Measurements from ENCODE around the gene KMT5B.

KMT5B gene

GRCh38 chr11:68125164-68125563, 87.9 kb downstream of the KMT5B start:
- Histone ChIP-seq H3K4me1 (ENCODE audit: control insufficient read depth, insufficient read depth, low read length) (no peaks in the 10 kb centered on the region), H3K36me3 (ENCODE audit: control insufficient read depth in 2 of 2, insufficient read depth in 1 of 2, low read length in 2 of 2) (no peaks in the 10 kb centered on the region), H3K9me3 (ENCODE audit: control insufficient read depth, insufficient read depth, low read depth, low read length) (no peaks in the 10 kb centered on the region), H3K27ac (ENCODE audit: extremely low read depth, low read depth, low read length) (no peak overlapping the region), H3K4me3 (ENCODE audit: low read depth, low read length) (no peak overlapping the region)
- TF ChIP-seq KLF10 (tag by site-specific recombination; IDR thresholded peaks at IDR 0.05): no peak
- no peak for TF ChIP-seq GLI2 (tag by site-specific recombination; IDR thresholded peaks at IDR 0.05; ENCODE audit: borderline replicate concordance, low read depth)
- TF ChIP-seq ZNF266 (tag by site-specific recombination; IDR thresholded peaks at IDR 0.05; ENCODE audit: low read depth): no peak
- no peak for TF ChIP-seq ZBTB11 (tag by site-specific recombination; conservative IDR thresholded peaks at IDR 0.05; ENCODE audit: low read depth)
- TF ChIP-seq ZBTB6 (tag by site-specific recombination; IDR thresholded peaks at IDR 0.05): no peak
- no peak for TF ChIP-seq ZNF19 (tag by site-specific recombination; IDR thresholded peaks at IDR 0.05; ENCODE audit: low read depth)
- TF ChIP-seq, protein P1, sequence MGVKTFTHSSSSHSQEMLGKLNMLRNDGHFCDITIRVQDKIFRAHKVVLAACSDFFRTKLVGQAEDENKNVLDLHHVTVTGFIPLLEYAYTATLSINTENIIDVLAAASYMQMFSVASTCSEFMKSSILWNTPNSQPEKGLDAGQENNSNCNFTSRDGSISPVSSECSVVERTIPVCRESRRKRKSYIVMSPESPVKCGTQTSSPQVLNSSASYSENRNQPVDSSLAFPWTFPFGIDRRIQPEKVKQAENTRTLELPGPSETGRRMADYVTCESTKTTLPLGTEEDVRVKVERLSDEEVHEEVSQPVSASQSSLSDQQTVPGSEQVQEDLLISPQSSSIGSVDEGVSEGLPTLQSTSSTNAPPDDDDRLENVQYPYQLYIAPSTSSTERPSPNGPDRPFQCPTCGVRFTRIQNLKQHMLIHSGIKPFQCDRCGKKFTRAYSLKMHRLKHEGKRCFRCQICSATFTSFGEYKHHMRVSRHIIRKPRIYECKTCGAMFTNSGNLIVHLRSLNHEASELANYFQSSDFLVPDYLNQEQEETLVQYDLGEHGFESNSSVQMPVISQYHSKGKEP (tag by site-specific recombination; IDR thresholded peaks at IDR 0.05): no peak
- no peak for TF ChIP-seq ZNF391 (tag by site-specific recombination; IDR thresholded peaks at IDR 0.05; ENCODE audit: borderline replicate concordance, low read depth)
- no peak for TF ChIP-seq MZF1 (tag by site-specific recombination; IDR thresholded peaks at IDR 0.05; ENCODE audit: borderline replicate concordance)
- no peak for TF ChIP-seq ZNF350 (tag by site-specific recombination; IDR thresholded peaks at IDR 0.05)
- TF ChIP-seq, protein P2, sequence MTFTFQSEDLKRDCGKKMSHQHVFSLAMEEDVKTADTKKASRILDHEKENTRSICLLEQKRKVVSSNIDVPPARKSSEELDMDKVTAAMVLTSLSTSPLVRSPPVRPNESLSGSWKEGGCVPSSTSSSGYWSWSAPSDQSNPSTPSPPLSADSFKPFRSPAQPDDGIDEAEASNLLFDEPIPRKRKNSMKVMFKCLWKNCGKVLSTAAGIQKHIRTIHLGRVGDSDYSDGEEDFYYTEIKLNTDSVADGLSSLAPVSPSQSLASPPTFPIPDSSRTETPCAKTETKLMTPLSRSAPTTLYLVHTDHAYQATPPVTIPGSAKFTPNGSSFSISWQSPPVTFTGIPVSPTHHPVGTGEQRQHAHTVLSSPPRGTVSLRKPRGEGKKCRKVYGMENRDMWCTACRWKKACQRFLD (tag by site-specific recombination; IDR thresholded peaks at IDR 0.05): no peak
- TF ChIP-seq HOXA7 (CRISPR knock-in tag; IDR thresholded peaks at IDR 0.05; ENCODE audit: borderline replicate concordance): no peak
- TF ChIP-seq ZNF157 (tag by site-specific recombination; IDR thresholded peaks at IDR 0.05): no peak
- TF ChIP-seq ZNF394 (tag by site-specific recombination; IDR thresholded peaks at IDR 0.05; ENCODE audit: borderline replicate concordance): no peak
- TF ChIP-seq ZNF558 (tag by site-specific recombination; IDR thresholded peaks at IDR 0.05): no peak
- no peak for TF ChIP-seq ZNF677 (tag by site-specific recombination; IDR thresholded peaks at IDR 0.05)
- no peak for TF ChIP-seq ZNF510 (tag by site-specific recombination; IDR thresholded peaks at IDR 0.05; ENCODE audit: insufficient replicate concordance)
- no peak for TF ChIP-seq ZNF280D (tag by site-specific recombination; IDR thresholded peaks at IDR 0.05)
- CTCF ChIA-PET: interaction anchor here (0.6 to 1.4 kb wide), 3 partner anchors 11 to 155 kb away, joined by 3 to 4 read pairs (median 3); no protein-coding TSS in a partner anchor
- POLR2A ChIA-PET: no interaction called here

Data from HEK293 (cell line).